22Rv1 (cell line): Measurements from ENCODE around the gene DENND5A.
"Not testable (repeated sequence)": the region's sequence is repeated elsewhere in the genome, so short reads cannot be mapped to it uniquely, and the experiment has no call there.

Source experiments
- H3K27ac ChIP-seq: fragments of 450-650 bp; 2 replicates; pipeline ENCODE4 v1.5.1; 2017
- ZFX ChIP-seq: fragments of 450-650 bp; IDR thresholded peaks from 2 replicates; pipeline ENCODE4 v1.6.1; 2017; ENCODE audit warnings: antibody characterized with exemption, borderline replicate concordance
- TF ChIP-seq, protein P1 (sequence below): fragments of 450-650 bp; IDR thresholded peaks from 2 replicates; pipeline ENCODE4 v1.5.1; 2017; ENCODE audit warnings: mild to moderate bottlenecking

Gene DENND5A

DNA sequence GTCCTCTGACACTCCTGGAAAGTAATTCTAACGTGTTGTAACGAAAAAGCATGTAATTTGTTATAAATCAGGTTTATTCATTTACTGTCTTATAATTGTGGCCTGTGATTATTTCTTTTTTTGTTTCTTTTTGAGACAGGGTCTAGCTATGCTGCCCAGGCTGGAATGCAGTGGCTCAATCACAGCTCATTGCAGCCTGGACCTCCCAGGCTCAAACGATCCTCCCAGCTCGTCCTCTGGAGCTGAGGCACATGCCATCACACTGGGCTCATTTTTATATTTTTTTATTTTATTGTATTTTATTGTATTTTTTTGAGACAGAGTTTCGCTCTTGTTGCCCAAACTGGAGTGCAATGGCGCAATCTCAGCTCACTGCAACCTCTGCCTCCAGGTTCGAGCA is 15.9 kb downstream of the DENND5A start:
- TF ChIP-seq, protein P1, sequence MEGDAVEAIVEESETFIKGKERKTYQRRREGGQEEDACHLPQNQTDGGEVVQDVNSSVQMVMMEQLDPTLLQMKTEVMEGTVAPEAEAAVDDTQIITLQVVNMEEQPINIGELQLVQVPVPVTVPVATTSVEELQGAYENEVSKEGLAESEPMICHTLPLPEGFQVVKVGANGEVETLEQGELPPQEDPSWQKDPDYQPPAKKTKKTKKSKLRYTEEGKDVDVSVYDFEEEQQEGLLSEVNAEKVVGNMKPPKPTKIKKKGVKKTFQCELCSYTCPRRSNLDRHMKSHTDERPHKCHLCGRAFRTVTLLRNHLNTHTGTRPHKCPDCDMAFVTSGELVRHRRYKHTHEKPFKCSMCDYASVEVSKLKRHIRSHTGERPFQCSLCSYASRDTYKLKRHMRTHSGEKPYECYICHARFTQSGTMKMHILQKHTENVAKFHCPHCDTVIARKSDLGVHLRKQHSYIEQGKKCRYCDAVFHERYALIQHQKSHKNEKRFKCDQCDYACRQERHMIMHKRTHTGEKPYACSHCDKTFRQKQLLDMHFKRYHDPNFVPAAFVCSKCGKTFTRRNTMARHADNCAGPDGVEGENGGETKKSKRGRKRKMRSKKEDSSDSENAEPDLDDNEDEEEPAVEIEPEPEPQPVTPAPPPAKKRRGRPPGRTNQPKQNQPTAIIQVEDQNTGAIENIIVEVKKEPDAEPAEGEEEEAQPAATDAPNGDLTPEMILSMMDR, result no peak
- no peak for TF ChIP-seq ZFX
- no peak overlapping the region for H3K27ac ChIP-seq

DNA sequence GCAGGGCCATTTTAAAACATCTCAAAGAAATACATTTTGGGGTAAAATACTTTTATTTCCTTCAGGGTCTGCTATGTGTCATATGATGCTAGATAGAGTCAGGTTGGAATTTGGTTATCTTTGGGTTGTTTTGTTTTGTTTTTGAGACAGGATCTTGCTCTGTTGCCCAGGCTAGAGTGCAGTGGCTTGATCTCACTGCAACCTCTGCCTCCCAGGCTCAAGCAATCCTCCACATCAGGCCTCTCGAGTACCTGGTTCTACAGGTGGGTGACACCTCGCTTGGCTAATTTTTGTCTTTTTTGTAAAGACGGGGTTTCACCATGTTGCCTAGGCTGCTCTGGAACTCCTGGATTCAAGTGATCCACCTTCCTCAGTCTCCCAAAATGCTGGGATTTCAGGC is 17.3 kb downstream of the DENND5A start:
- TF ChIP-seq ZFX, result no peak
- TF ChIP-seq, protein P1, result no peak
- H3K27ac ChIP-seq, result no peak overlapping the region

DNA sequence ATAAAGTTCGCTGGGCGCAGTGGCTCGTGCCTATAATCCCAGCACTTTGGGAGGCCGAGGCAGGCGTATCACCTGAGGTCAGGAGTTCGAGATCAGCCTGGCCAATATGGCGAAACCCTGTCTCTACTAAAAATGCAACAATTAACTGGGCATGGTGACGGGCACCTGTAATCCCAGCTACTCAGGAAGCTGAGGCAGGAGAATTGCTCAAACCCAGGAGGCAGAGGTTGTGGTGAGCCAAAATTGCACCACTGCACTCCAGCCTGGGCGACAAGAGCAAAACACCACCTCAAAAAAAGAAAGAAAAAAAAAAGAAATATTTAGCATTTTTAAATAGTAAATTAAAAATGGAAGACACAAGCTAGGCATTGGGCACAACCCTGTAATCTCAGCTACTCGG is 28.9 kb downstream of the DENND5A start:
- not testable (repeated sequence) for H3K27ac ChIP-seq

DNA sequence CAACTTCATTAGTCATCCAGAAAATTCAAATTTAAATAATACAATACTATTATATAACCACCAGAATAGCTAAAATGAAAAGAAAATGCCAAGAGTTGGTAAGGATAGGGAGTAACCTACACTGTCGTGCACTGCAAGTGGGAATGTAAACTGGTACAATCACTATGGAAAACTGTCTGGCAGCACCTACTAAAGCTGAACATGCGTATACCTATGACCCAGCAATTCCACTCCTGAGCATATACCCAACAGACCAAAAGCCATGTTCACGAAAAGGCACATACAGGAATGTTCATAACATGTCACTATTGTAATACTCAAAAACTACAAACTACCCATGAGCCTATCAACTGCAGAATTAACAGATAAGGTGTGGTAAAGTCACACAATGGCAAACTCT is 32.7 kb downstream of the DENND5A start:
- no peak overlapping the region for H3K27ac ChIP-seq
- no peak for TF ChIP-seq ZFX
- TF ChIP-seq, protein P1, result no peak

DNA sequence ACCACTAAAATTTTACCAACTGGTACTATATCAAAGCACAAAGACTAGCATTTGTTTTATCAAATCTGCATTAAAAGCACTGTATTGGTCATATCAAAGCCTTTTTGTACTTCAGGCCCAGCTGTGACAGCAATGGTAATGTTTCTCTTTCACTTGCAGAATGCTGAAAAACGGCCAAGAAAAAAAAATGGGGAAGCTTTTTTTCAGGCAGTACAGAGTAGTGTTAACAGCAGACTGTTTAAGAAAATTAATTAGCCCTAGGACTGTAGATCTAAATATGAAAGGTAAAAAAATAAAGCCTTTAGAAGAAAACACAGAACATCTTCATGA is 33.3 kb downstream of the DENND5A start:
- no peak overlapping the region for H3K27ac ChIP-seq
- TF ChIP-seq, protein P1, result no peak
- TF ChIP-seq ZFX, result no peak

DNA sequence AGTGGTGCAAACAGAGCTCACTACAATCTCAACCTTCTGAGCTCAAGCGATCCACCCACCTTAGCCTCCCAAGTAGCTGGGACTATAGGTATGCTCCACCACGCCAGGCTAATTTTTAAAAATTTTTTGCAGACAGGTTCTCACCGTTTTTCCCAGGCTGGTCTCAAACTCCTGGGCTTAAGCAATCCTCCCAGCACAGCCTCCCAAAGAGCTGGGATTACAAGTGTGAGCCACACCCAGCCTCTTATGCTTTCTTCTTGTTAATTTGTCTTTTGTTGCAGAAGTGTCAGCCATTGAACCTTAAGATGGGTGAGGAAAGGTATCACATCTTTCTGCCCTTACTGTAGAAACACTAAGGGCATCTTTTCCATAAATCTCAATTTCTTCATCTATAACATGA is 34.9 kb downstream of the DENND5A start:
- TF ChIP-seq, protein P1, result no peak
- TF ChIP-seq ZFX, result no peak
- H3K27ac ChIP-seq, result no peak overlapping the region

DNA sequence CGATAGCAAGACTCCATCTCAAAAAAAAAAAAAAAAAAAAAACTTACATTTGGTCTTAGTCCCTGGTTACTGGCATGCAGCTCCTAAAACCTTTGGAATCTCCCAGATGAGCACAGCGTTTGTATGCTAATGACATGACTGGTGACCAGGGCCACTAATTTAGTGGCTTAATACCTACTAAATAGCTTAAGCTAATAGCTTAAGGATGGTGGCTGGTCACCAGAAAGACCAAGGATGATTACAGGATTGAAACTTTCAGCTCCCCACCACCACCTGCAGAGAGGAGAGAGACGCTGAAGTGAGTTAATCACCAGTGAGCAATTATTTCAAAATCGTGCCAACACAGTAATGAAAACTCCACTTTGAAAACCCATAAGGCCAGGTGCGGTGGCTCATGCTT is 37.1 kb downstream of the DENND5A start:
- no peak overlapping the region for H3K27ac ChIP-seq
- TF ChIP-seq ZFX, result no peak
- TF ChIP-seq, protein P1, result no peak

DNA sequence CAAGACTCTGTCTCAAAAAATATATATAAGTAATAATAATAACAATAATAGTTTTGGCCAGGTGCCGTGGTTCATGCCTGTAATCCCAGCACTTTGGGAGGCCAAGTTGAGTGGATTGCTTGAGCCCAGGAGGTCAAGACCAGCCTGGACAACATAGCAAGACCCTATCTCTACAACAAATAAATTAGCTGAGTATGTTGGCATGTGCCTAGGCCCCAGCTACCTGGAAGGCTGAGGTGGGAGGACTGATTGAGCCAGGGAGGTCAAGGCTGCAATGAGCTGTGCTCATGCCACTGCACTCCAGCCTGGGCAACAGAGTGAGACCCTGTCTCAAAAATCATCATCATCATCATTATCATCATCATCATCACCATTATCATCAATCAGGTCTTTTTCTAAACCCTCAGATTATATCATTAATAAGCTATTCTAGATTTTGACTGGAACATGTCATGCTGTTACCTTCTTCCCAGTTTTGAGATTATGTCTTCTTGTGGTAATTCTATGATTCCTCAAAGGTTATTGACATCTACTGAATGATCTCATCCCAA is 39.3 kb downstream of the DENND5A start:
- no peak overlapping the region for H3K27ac ChIP-seq
- TF ChIP-seq ZFX, result no peak
- TF ChIP-seq, protein P1, result no peak
